ENCODE results near the gene CACNA1C.

CACNA1C gene

DNA sequence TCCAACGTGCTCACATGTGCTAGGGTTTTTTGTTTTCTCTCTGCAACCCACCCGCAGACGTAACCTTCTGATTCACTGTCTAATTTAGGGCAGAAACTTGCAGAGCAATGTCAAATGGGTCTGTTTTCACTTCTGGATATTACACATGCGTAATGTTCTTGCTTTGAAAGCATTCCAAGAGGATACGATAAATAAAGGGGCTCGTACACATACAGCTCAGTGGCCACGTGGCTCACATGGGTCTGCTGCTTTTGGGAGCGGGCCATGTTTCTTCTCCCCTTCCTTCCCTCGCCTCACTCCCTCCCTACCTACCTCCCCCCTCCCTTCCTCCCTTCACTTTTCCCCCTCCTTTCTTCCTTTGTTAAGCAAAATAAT lies 23.4 kb downstream of the CACNA1C start:
- H3K27ac Mint-ChIP-seq, result no peak overlapping the region
- no peaks in the 10 kb centered on the region for H3K36me3 Mint-ChIP-seq
- no peaks in the 10 kb centered on the region for H3K4me1 Mint-ChIP-seq
- DNase-seq, result no peak
- H3K4me3 Mint-ChIP-seq, result no peak overlapping the region
- peaks cover 10% of the 10 kb centered on the region for H3K27me3 Mint-ChIP-seq
- CTCF ChIA-PET, result no interaction called here
- H3K9me3 Mint-ChIP-seq, result peaks cover 6% of the 10 kb centered on the region

DNA sequence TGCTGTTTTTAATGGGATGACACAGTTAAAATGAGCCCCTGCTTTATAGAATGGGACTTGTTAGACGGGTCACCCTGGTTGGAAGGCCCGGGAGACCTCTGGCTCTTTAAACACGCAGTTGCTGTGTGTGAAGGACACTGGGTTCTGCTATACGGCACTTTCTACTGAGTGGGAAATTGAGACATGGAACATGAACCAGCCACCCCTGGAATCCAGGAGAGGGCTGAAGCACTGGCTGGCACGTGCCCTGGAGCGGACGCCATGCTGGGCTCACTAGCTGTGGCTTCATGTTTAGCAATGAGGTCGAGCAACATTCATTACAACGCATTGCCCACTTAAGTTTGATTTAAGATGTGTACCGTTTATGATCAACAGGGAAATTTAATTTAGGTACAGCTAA lies 23.9 kb downstream of the CACNA1C start:
- Mint-ChIP-seq H3K36me3 (no peaks in the 10 kb centered on the region), H3K9me3 (peaks cover under 1% of the 10 kb centered on the region), H3K27ac (no peak overlapping the region), H3K4me1 (no peaks in the 10 kb centered on the region), H3K27me3 (peaks cover 10% of the 10 kb centered on the region), H3K4me3 (no peak overlapping the region)
- CTCF ChIA-PET, result no interaction called here
- DNase-seq, result no peak

DNA sequence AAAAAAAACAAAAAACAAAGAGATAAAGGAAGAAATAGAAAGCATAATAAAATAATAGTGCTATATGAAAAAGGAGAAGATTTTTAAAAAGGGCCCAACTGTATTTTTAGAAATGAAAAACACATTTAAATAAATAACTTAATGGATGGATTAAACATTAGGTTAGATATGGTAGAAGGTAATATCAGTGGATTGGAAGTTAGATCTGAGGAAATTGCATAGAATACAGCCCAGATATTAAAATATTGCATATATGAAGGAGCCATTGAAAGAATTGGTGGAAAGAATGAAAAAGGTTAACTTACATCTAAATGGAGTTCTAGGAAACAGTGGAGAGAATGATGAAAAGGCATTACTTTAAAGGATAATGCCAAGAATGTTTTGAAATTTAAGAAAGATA lies 27.8 kb downstream of the CACNA1C start:
- Mint-ChIP-seq H3K4me1 (no peaks in the 10 kb centered on the region), H3K4me3 (no peak overlapping the region), H3K36me3 (no peaks in the 10 kb centered on the region), H3K9me3 (no peaks in the 10 kb centered on the region), H3K27me3 (peaks cover 10% of the 10 kb centered on the region), H3K27ac (no peak overlapping the region)
- CTCF ChIA-PET, result no interaction called here
- DNase-seq, result no peak

DNA sequence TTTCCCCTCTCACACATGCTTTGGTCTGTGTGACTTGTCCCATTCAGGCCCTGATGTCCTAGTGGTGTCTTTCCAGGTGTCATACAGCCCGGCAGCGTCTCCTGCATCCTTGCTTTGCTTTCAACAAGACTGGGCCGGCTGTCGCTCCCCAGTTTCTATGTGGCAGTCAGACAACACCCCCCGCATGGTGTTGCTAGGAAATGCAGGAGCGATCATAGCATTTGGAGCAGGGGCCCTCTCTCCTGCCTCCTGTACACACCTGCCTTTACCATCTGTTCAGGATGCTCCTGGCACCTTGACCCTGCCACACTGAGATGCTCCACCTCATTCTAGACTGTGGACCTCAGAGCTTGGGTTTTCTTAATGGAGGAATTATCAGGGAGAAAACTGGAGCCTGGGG lies 29.5 kb downstream of the CACNA1C start:
- Mint-ChIP-seq H3K27me3 (peaks cover 14% of the 10 kb centered on the region), H3K9me3 (no peaks in the 10 kb centered on the region), H3K36me3 (no peaks in the 10 kb centered on the region), H3K4me3 (no peak overlapping the region), H3K4me1 (no peaks in the 10 kb centered on the region), H3K27ac (no peak overlapping the region)
- CTCF ChIA-PET, result no interaction called here
- DNase-seq, result no peak

DNA sequence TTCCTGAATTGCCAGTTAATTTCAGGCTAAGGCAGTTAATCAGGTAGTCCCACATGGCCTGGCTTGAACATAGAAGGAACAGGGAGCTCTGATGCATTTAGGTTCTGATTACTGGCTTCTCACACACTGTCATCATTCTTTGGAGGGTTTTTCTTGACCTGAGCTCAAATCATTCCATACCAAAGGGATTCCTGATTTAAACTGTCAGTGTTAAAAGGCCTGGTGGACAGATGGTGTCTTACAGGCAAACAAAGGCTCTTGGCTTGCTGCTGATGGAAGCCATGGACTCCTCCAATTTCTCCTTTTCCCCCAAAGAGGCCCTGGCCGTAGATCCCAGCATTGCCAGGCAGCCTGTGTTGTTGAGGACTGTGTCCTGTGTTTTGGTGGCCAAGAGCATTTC lies 30.2 kb downstream of the CACNA1C start:
- no peaks in the 10 kb centered on the region for H3K9me3 Mint-ChIP-seq
- CTCF ChIA-PET, result no interaction called here
- no peak for DNase-seq
- H3K27me3 Mint-ChIP-seq, result peaks cover 16% of the 10 kb centered on the region
- no peaks in the 10 kb centered on the region for H3K36me3 Mint-ChIP-seq
- H3K4me1 Mint-ChIP-seq, result no peaks in the 10 kb centered on the region
- no peak overlapping the region for H3K27ac Mint-ChIP-seq
- no peak overlapping the region for H3K4me3 Mint-ChIP-seq

DNA sequence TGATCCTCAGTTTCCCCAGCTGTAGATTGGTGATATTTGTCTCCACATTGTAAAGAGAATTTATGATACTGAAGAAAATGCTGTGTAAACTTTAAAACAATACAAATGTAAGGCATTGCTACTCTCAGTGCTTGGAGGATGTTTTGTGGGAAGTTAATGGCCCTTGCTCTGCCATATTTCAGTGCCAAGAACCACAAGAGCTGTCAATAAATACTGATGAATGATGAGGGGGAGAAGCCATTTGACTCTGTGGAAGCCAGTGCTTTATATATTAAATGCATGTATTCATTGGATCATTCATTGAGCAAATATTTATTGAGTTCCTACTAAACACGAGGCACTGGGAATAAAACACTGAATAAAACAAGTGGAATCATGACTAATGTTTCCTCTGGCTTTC lies 30.8 kb downstream of the CACNA1C start:
- Mint-ChIP-seq H3K27me3 (peaks cover 16% of the 10 kb centered on the region), H3K27ac (no peak overlapping the region), H3K4me1 (no peaks in the 10 kb centered on the region), H3K9me3 (no peaks in the 10 kb centered on the region), H3K36me3 (no peaks in the 10 kb centered on the region), H3K4me3 (no peak overlapping the region)
- no peak for DNase-seq
- CTCF ChIA-PET, result interaction anchor here (1.3 kb wide), 1 partner anchor 26 kb away, joined by 3 read pairs; no protein-coding TSS in a partner anchor

DNA sequence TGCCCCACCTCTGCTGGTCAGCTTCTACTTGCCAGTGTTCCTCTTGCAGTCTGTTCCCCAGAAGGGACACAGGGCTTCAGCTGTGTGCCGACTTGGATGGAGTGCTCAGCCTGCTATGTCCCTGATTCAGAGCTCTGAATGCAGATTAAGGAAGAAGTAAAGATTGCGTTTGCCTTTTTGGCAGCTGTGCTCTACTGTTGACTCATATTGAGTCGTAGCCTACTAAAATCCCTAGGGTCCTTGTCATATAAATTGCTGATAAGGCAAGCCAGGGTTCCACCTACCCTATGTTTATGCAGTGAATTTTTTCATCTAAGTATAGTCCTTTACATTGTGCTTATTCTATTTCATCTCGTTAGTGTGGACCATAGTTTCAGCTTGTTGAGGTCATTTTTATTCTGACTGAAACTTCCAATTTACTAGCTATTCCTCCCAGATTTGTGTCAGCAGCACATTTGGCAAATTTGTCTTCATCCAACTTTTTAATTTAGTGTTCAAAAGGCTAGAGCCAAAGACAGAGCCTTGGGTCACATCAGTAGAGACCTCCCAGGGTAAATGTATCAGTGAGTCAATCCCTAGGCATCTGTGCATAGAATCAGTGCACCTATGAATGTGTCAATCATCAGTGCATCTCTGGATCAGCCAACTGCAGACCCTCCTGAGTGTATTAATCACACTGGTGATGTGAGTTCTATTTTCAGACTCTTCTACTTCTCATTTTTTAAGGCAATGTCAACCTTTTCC lies 31.9 kb downstream of the CACNA1C start:
- Mint-ChIP-seq H3K27me3 (peaks cover 13% of the 10 kb centered on the region), H3K27ac (no peak overlapping the region), H3K4me3 (no peak overlapping the region), H3K9me3 (no peaks in the 10 kb centered on the region), H3K36me3 (no peaks in the 10 kb centered on the region), H3K4me1 (no peaks in the 10 kb centered on the region)
- no peak for DNase-seq
- CTCF ChIA-PET, result interaction anchor here (1.3 kb wide), 1 partner anchor 27 kb away, joined by 3 read pairs; no protein-coding TSS in a partner anchor

DNA sequence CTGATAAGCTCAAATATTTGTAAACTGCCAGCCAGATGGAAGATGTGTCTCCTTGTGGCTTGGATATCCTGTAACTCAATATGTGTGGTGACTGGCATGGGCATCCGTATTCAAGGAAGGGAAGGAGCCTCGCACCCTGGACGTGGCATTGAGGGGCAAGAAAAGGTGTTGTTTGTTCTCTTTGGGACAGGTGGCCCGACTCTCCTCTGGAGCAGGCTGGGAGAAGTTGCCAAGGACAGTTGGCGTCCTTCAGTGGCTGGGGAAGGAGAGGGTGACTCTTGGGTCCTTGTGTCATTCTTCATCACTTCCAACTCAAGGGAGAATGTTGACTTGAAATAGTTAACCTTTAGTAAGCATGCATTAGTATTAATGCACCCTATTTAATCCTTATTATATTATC lies 39.6 kb downstream of the CACNA1C start:
- H3K4me3 Mint-ChIP-seq, result no peak overlapping the region
- no peak for DNase-seq
- no peaks in the 10 kb centered on the region for H3K36me3 Mint-ChIP-seq
- peaks cover 9% of the 10 kb centered on the region for H3K27me3 Mint-ChIP-seq
- H3K9me3 Mint-ChIP-seq, result no peaks in the 10 kb centered on the region
- CTCF ChIA-PET, result no interaction called here
- H3K27ac Mint-ChIP-seq, result no peak overlapping the region
- H3K4me1 Mint-ChIP-seq, result peaks cover 9% of the 10 kb centered on the region

DNA sequence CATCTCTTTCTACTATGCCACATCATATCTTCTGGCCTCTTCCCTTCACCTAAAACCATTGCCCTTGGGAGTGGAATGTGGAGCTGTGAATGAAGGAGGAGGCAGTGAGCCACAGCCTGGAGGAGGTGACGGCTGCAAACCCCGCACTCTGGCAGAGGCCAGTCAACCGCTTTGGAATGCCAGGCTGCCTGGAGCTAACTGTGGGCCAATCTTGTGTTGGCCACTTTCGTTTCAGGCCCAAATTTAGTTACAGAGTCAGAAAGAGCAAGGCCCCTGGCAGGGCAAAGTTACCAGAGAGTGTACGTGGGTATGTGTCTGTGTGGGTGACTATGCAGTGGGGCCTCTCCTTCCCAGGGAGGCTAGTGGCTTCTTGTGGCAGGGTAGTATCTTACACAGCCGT lies 40.1 kb downstream of the CACNA1C start:
- no peak overlapping the region for H3K4me3 Mint-ChIP-seq
- H3K36me3 Mint-ChIP-seq, result no peaks in the 10 kb centered on the region
- CTCF ChIA-PET, result no interaction called here
- DNase-seq, result no peak
- H3K9me3 Mint-ChIP-seq, result no peaks in the 10 kb centered on the region
- peaks cover 9% of the 10 kb centered on the region for H3K4me1 Mint-ChIP-seq
- H3K27me3 Mint-ChIP-seq, result peaks cover 12% of the 10 kb centered on the region
- H3K27ac Mint-ChIP-seq, result no peak overlapping the region

DNA sequence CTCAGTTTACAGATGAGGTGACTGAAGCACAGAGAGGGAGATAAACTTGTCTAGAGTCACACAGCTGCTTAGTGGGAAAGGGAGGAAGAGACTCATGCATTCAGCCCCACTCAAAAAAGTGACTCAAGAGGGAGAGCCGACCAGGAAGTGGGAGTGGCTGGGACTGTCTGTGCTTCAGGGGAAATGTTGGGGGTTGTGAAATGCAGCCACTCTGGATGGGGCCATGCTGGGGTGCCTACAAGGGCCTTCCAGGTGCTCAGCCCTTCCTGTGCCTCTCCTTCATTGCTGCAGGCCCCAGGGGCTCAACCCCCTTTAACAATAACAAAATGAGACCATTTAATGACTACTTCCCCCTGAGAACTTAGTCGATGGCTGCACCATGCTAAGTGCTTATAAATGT lies 41.8 kb downstream of the CACNA1C start:
- Mint-ChIP-seq H3K9me3 (no peaks in the 10 kb centered on the region), H3K27ac (no peak overlapping the region), H3K36me3 (no peaks in the 10 kb centered on the region), H3K4me3 (no peak overlapping the region), H3K27me3 (peaks cover 12% of the 10 kb centered on the region), H3K4me1 (peaks cover 9% of the 10 kb centered on the region)
- CTCF ChIA-PET, result no interaction called here
- no peak for DNase-seq

DNA sequence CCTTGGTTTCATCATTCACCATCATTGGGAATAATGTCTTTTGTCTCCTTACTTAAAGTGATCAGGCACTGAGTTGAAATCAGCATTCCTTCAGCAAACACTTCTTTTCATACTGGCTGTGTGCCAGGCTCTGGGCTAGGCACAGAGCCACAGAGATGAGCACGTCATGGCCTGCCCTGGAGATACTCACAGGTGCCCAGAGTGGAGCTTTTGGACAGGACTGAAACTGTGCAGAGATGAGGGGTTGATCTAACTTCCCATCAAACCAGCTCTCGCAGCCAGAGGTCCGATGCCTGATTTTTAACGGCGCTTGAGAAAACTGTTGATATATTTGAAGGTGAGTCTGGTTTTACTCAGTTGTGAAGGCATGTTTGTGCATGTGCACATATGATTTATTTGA lies 43.1 kb downstream of the CACNA1C start:
- peaks cover 12% of the 10 kb centered on the region for H3K27me3 Mint-ChIP-seq
- H3K4me3 Mint-ChIP-seq, result no peak overlapping the region
- no peaks in the 10 kb centered on the region for H3K9me3 Mint-ChIP-seq
- no peak overlapping the region for H3K27ac Mint-ChIP-seq
- CTCF ChIA-PET, result no interaction called here
- no peak for DNase-seq
- no peaks in the 10 kb centered on the region for H3K36me3 Mint-ChIP-seq
- H3K4me1 Mint-ChIP-seq, result peaks cover 9% of the 10 kb centered on the region

DNA sequence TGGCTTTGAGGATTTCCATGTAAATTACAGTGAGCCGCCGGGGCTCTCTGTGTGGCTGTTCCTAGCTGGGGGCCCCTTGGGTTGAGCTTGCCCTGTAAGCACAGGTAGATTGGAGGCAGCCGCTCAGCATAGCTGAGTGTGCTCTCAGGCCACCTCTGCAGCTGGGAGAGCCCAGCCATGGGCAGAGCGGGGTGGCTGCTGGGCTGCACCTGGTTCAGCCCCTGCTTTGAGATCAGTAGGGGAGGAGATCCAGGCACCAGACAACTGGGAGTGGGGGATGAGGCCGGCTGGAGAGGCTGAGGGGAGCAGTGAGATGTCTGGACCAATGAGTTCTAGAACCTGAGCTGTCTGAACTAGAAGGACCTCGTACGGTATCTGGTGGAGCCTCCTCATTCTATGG lies 44.8 kb downstream of the CACNA1C start:
- Mint-ChIP-seq H3K27me3 (peaks cover 4% of the 10 kb centered on the region), H3K36me3 (no peaks in the 10 kb centered on the region), H3K4me1 (peaks cover 9% of the 10 kb centered on the region), H3K27ac (no peak overlapping the region), H3K9me3 (no peaks in the 10 kb centered on the region), H3K4me3 (no peak overlapping the region)
- no peak for DNase-seq
- CTCF ChIA-PET, result no interaction called here

DNA sequence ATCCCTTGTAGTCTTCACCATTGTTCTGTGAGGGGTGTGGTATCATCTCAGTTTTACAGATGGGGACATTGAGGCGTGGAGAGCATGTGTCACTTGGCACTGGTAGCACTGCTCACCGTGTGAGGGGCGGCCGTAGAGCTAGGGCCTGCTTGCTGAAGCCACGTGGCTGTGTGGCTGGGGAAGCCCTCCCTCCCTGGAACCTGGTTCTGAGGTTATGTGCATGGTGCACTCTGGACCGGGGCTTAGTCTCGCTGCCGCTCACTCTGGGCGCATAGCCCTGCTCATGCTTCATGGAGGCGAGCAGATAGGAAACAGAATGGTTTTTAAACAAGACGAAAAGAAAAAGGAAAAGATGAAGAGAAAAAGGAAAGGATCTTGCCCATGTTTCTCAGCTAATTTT lies 46.1 kb downstream of the CACNA1C start:
- Mint-ChIP-seq H3K36me3 (no peaks in the 10 kb centered on the region), H3K4me1 (peaks cover 9% of the 10 kb centered on the region), H3K4me3 (no peak overlapping the region), H3K27ac (no peak overlapping the region), H3K9me3 (no peaks in the 10 kb centered on the region), H3K27me3 (peaks cover 4% of the 10 kb centered on the region)
- CTCF ChIA-PET, result no interaction called here
- DNase-seq, result no peak

DNA sequence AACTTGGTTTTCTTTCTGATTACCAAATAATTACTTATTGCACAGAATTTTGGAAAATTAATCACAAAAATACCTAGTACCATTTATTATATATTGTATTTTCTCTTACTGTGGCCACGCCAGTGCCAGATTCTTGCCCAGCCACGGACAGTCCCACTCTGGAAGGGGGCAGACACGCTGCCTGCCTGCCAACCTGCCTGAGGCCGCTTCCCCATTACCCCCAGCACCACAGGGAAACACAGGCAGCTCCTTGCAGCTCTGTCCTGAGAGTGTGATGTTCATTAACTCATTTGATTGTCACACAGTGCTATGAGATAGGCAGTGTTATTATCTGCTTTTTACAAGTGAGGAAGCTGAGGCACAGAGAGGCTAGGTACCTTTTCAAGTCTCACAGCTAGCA lies 46.8 kb downstream of the CACNA1C start:
- peaks cover 3% of the 10 kb centered on the region for H3K4me1 Mint-ChIP-seq
- H3K27ac Mint-ChIP-seq, result no peak overlapping the region
- no peak for DNase-seq
- H3K36me3 Mint-ChIP-seq, result no peaks in the 10 kb centered on the region
- peaks cover 4% of the 10 kb centered on the region for H3K27me3 Mint-ChIP-seq
- H3K4me3 Mint-ChIP-seq, result no peak overlapping the region
- CTCF ChIA-PET, result no interaction called here
- H3K9me3 Mint-ChIP-seq, result no peaks in the 10 kb centered on the region

DNA sequence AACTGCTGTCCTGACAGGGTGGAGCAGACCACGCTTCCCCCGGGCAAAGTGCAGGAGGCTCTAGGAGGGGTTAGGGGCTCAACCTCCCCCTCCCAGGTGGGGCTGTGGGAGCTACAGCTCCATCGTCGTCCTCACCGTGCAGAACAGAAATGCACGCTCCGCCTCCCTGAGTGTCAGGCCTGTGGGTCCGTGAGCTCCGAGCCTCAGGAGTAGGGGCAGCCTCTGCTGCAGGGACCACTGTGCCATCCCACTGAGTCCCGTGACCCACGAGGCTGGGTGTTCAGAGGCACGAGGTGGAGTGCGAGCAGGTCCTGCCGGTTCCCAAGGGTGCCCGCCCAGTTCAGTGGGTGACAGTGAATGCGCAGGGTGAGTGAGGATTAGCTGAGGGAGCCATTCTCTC lies 48.6 kb downstream of the CACNA1C start:
- H3K4me1 Mint-ChIP-seq, result no peaks in the 10 kb centered on the region
- no peak overlapping the region for H3K27ac Mint-ChIP-seq
- no peaks in the 10 kb centered on the region for H3K36me3 Mint-ChIP-seq
- no peak overlapping the region for H3K4me3 Mint-ChIP-seq
- peaks cover 4% of the 10 kb centered on the region for H3K27me3 Mint-ChIP-seq
- no peak for DNase-seq
- CTCF ChIA-PET, result no interaction called here
- no peaks in the 10 kb centered on the region for H3K9me3 Mint-ChIP-seq

DNA sequence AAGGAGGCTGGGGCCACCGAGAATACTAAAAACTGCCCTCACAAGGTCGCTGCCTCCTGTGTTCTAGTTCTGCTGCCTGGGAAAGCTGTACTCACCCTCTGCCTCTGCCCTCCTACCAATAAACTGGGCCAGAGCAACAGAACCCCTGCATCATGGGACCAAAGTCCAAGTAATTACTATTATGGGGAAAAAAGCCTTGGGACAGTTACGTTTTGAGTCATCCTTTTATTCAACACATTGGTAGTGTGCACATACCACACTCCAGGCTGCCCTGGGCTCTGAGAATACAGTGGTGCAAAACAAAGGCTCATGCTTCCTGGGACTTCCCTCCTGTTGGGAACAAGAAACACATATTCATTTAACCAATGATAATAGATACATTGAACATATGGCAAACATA lies 49.0 kb downstream of the CACNA1C start:
- no peaks in the 10 kb centered on the region for H3K9me3 Mint-ChIP-seq
- H3K4me1 Mint-ChIP-seq, result no peaks in the 10 kb centered on the region
- CTCF ChIA-PET, result no interaction called here
- H3K36me3 Mint-ChIP-seq, result no peaks in the 10 kb centered on the region
- H3K27ac Mint-ChIP-seq, result no peak overlapping the region
- H3K4me3 Mint-ChIP-seq, result no peak overlapping the region
- DNase-seq, result no peak
- H3K27me3 Mint-ChIP-seq, result peaks cover 4% of the 10 kb centered on the region
